B cell (primary cell): Measurements from ENCODE around the gene FBXO11. TPM values are rescaled to one million over a fixed set of nuclear protein-coding genes. Genes with fewer than 3 reads are reported as not detected.

ENCODE experiments used
- ATAC-seq: fragments of 200-7000 bp; cut with Tn5 transposase; one replicate; pipeline ENCODE4 v1.10.0; 2021; ENCODE audit warnings: low read depth, mild to moderate bottlenecking, moderate number of reproducible peaks, moderate library complexity
- CTCF ChIA-PET: fragments of 350-600 bp; sonication (Branson Sonifier 250); formaldehyde crosslinking; loops from one replicate; lab custom pipeline; 2021; ENCODE audit warnings: antibody characterized with exemption, inconsistent platforms; lab: Charles Lee
- POLR2A ChIA-PET: fragments of 350-600 bp; sonication (Branson Sonifier 250); formaldehyde crosslinking; loops from one replicate; lab custom pipeline; 2021; ENCODE audit warnings: antibody characterized with exemption; lab: Charles Lee
- DNase-seq: peaks from one replicate; pipeline ENCODE4 v3.0.0; 2013
- H2AFZ ChIP-seq: 2 replicates; pipeline ENCODE4 v1.6.1; 2012; ENCODE audit warnings: mild to moderate bottlenecking, low read depth, low read length; ENCODE audit not compliant: insufficient read depth, poor library complexity, severe bottlenecking
- H3K27ac ChIP-seq, 2 donors: 1 replicate in 1 of 2; 2 replicates in 1 of 2; pipeline ENCODE4 v1.5.1; 2012 to 2013; ENCODE audit warnings: low read length in 2 of 2, mild to moderate bottlenecking in 2 of 2, moderate library complexity in 1 of 2
- H3K27me3 ChIP-seq, 4 experiments: fragments of 200-600 bp in 1 of 4; sonication (generic) in 1 of 4; replicated peaks in 1 of 4; 1 replicate in 2 of 4; 2 replicates in 2 of 4; pipeline versions ENCODE4 v1.6.1 to v1.7.0; 2013 to 2016; ENCODE audit warnings: low read length in 3 of 4, mild to moderate bottlenecking in 2 of 4, mixed read lengths in 1 of 4, moderate library complexity in 1 of 4; ENCODE audit not compliant: insufficient read depth in 4 of 4, control insufficient read depth in 3 of 4; ENCODE audit errors: control extremely low read depth in 1 of 4
- H3K36me3 ChIP-seq, 2 experiments: replicated peaks in 1 of 2; 1 replicate in 1 of 2; 2 replicates in 1 of 2; pipeline versions ENCODE4 v1.6.1 to v1.7.1; 2013; ENCODE audit warnings: low read length in 1 of 2; ENCODE audit not compliant: insufficient read depth in 2 of 2, control insufficient read depth in 1 of 2; ENCODE audit errors: control extremely low read depth in 1 of 2, extremely low read depth in 1 of 2
- H3K4me1 ChIP-seq, 2 donors: fragments of 200-600 bp in 1 of 2; sonication (generic) in 1 of 2; 1 replicate in 1 of 2; 2 replicates in 1 of 2; pipeline versions ENCODE4 v1.5.1 to v1.6.1; 2013 to 2017; ENCODE audit warnings: low read length in 2 of 2; ENCODE audit not compliant: control insufficient read depth in 2 of 2, insufficient read depth in 2 of 2
- H3K4me2 ChIP-seq: replicated peaks from 2 replicates; pipeline ENCODE3; 2012; ENCODE audit warnings: mild to moderate bottlenecking, low read depth, low read length; ENCODE audit not compliant: poor library complexity, severe bottlenecking
- H3K4me3 ChIP-seq, 5 experiments: fragments of 200-600 bp in 1 of 5; sonication (generic) in 1 of 5; 1 replicate in 3 of 5; 2 replicates in 2 of 5; pipeline versions ENCODE4 v1.5.1 to v1.7.0; 2011 to 2016; ENCODE audit warnings: low read length in 4 of 5, mild to moderate bottlenecking in 4 of 5, low read depth in 2 of 5, control low read depth in 1 of 5, moderate library complexity in 1 of 5; ENCODE audit not compliant: insufficient read depth in 1 of 5; ENCODE audit errors: control extremely low read depth in 1 of 5, extremely low read depth in 1 of 5
- H3K79me2 ChIP-seq: fragments of 200-600 bp; sonication (generic); one replicate; pipeline ENCODE4 v1.6.0; 2016; ENCODE audit warnings: low read length; ENCODE audit not compliant: control insufficient read depth, insufficient read depth
- H3K9ac ChIP-seq: fragments of 200-600 bp; sonication (generic); 2 replicates; pipeline ENCODE4 v1.6.1; 2017; ENCODE audit warnings: mild to moderate bottlenecking, low read length, moderate library complexity
- H3K9me3 ChIP-seq, 3 donors: one replicate each; pipeline versions ENCODE4 v1.6.1 to v1.7.1; 2013; ENCODE audit warnings: low read length in 2 of 3; ENCODE audit not compliant: control insufficient read depth in 2 of 3, insufficient read depth in 1 of 3; ENCODE audit errors: control extremely low read depth in 1 of 3
- H4K20me1 ChIP-seq: 2 replicates; pipeline ENCODE4 v1.6.0; 2012; ENCODE audit warnings: mild to moderate bottlenecking, low read length; ENCODE audit not compliant: insufficient read depth, control insufficient read depth, poor library complexity, severe bottlenecking
- H3K27ac Mint-ChIP-seq: one replicate; pipeline ENCODE4 v1.8.0; 2021; ENCODE audit warnings: mixed read lengths
- H3K27me3 Mint-ChIP-seq: one replicate; pipeline ENCODE4 v1.8.0; 2021; ENCODE audit warnings: mixed read lengths
- H3K4me1 Mint-ChIP-seq: one replicate; pipeline ENCODE4 v1.8.0; 2021; ENCODE audit warnings: mixed read lengths
- H3K4me3 Mint-ChIP-seq: one replicate; pipeline ENCODE4 v1.8.0; 2021; ENCODE audit warnings: mixed read lengths
- H3K9me3 Mint-ChIP-seq: one replicate; pipeline ENCODE4 v1.8.0; 2022; ENCODE audit warnings: mixed read lengths; ENCODE audit not compliant: insufficient read depth
- CTCF ChIP-seq: fragments of 200-600 bp; IDR thresholded peaks from one replicate; pipeline ENCODE4 v1.8.0; 2022; ENCODE audit warnings: antibody characterized with exemption, mild to moderate bottlenecking
- EZH2 ChIP-seq: IDR thresholded peaks from 2 replicates; pipeline ENCODE4 v1.6.1; 2012; ENCODE audit warnings: borderline replicate concordance, low read depth, mild to moderate bottlenecking, moderate library complexity, low read length; ENCODE audit not compliant: insufficient read depth, poor library complexity, severe bottlenecking
- WGBS: methylation state at CpG from one replicate; pipeline ENCODE4 v1.1.5; 2013; ENCODE audit warnings: missing lambda C conversion rate; ENCODE audit not compliant: insufficient coverage; 5-methylcytosine and 5-hydroxymethylcytosine counted together
- intact Hi-C: fragments of 100-400 bp; cut with micrococcal nuclease; formaldehyde crosslinking; loops from one replicate; pipeline ENCODE4 v1.10.0; 2022
- polyA plus RNA-seq: library from polyadenylated mRNA; depleted of rRNA; stranded (reverse); fragments of >200 nt; gene quantifications from 2 replicates; pipeline ENCODE4 v1.2.3, GENCODE V29; 2012
- total RNA-seq, 2 donors: library from RNA; stranded (reverse); fragments of 120-200 nt in 1 of 2; gene quantifications; 1 replicate in 1 of 2; 2 replicates in 1 of 2; pipeline versions ENCODE4 v1.2.3 to v1.2.4, GENCODE V29; 2013 to 2022

Gene FBXO11
- total and polyA plus RNA-seq, 2 donors (not counting 1 experiment from before 2014, with no cell fraction given): 42.6 to 107 TPM

- Histone ChIP-seq H3K9me3 (peaks cover 2 to 14% (median 8%) of the 10 kb centered on the region in 3 donors), H3K9ac (no peak overlapping the region), H3K36me3 (no peaks in the 10 kb centered on the region), H3K4me1 (no peaks in the 10 kb centered on the region), H2AFZ (no peak overlapping the region), H3K79me2 (no peaks in the 10 kb centered on the region), H3K27me3 (peaks cover 0 to 7% (median 0%) of the 10 kb centered on the region in 4 experiments), H3K4me2 (no peak overlapping the region), H3K27ac (no peak overlapping the region), H3K4me3 (no peak overlapping the region), H4K20me1 (no peaks in the 10 kb centered on the region)
- POLR2A ChIA-PET: no interaction called here
- TF ChIP-seq CTCF (no peak), EZH2 (no peak)
- DNase-seq (no peak), ATAC-seq (no peak)
- H3K4me3 Mint-ChIP-seq: no peak overlapping the region
- peaks cover 1% of the 10 kb centered on the region for H3K4me1 Mint-ChIP-seq
- intact Hi-C loops: no loop called here
- CTCF ChIA-PET: no interaction called here
- H3K27me3 Mint-ChIP-seq: peaks cover 9% of the 10 kb centered on the region
- no peaks in the 10 kb centered on the region for H3K9me3 Mint-ChIP-seq
- WGBS: no CpG with 5 or more reads among the region's 2 CpGs
- no peak overlapping the region for H3K27ac Mint-ChIP-seq
Observed at GRCh38 chr2:47950340-47951301, 44.3 kb upstream of the FBXO11 start.

GRCh38 chr2:47946593-47946992 is 40.3 kb upstream of the FBXO11 start:
- ChIA-PET CTCF (no interaction called here), POLR2A (no interaction called here)
- H3K27me3 Mint-ChIP-seq: peaks cover 7% of the 10 kb centered on the region
- H3K9me3 ChIP-seq: peaks cover 2 to 12% (median 8%) of the 10 kb centered on the region in 3 donors
- H3K9me3 Mint-ChIP-seq: no peaks in the 10 kb centered on the region
- H3K27me3 ChIP-seq: peaks cover 0 to 4% (median 3%) of the 10 kb centered on the region in 4 experiments
- H3K27ac Mint-ChIP-seq: no peak overlapping the region
- H3K4me1 Mint-ChIP-seq: peaks cover 1% of the 10 kb centered on the region
- H3K4me1 ChIP-seq: no peaks in the 10 kb centered on the region
- H3K27ac ChIP-seq: no peak overlapping the region
- no peaks in the 10 kb centered on the region for H3K36me3 ChIP-seq
- ATAC-seq (no peak), DNase-seq (no peak)
- H3K4me2 ChIP-seq: no peak overlapping the region
- intact Hi-C loops: no loop called here
- H3K4me3 Mint-ChIP-seq: no peak overlapping the region
- no peak overlapping the region for H3K4me3 ChIP-seq
- no peaks in the 10 kb centered on the region for H4K20me1 ChIP-seq
- H3K9ac ChIP-seq: no peak overlapping the region
- no peaks in the 10 kb centered on the region for H3K79me2 ChIP-seq
- H2AFZ ChIP-seq: no peak overlapping the region
- TF ChIP-seq CTCF (no peak), EZH2 (no peak)
- WGBS: 100% methylated on average over 1 of the region's 5 CpGs
